ENCODE data around the gene SEC23B. TPM values are rescaled to one million over a fixed set of nuclear protein-coding genes. Genes with fewer than 3 reads are reported as not detected.
A peak's percentile ranks its signal among the peaks of the same experiment; 100 is the strongest.

Gene SEC23B
- total RNA-seq, 1 experiment from 2014 or later = 45.4 TPM

DNA sequence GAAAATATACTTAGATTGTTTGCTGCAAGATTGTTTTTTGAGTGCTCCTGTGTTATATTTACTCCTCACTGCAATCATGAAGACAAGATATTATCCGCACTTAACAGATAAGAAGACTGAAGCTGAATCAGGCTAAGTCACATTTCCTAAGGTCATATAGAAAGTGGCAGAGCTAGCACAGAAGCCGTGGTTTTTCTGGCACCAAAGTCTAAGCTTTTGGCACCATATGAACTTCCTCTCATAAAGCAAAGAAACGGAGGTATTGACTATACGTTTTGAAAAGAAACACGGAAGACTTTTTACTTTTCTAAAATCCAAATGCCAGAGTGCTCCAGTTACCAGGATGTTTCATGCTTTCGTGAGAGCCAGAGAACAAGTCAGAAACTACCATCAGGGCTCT is 70.8 kb downstream of the SEC23B start:
- H3K4me3 ChIP-seq (ENCODE audit: low read length) = no peak overlapping the region
- H4K20me1 ChIP-seq (ENCODE audit: insufficient read depth, low read depth, low read length) = no peaks in the 10 kb centered on the region
- H2AFZ ChIP-seq (ENCODE audit: low read length) = peak overlapping the region; percentile 23
- no peak overlapping the region for H3K27ac ChIP-seq (ENCODE audit: low read length)
- H3K9me3 ChIP-seq (ENCODE audit: low read length) = no peaks in the 10 kb centered on the region
- no peaks in the 10 kb centered on the region for H3K9me2 ChIP-seq (replicated peaks; ENCODE audit: insufficient read depth, low read length)
- no peaks in the 10 kb centered on the region for H3K27me3 ChIP-seq (ENCODE audit: low read length)
- no peaks in the 10 kb centered on the region for H3K36me3 ChIP-seq (ENCODE audit: insufficient read depth, low read length)
- no peaks in the 10 kb centered on the region for H3K79me2 ChIP-seq (ENCODE audit: low read length)
- peaks cover 8% of the 10 kb centered on the region for H3K4me1 ChIP-seq (ENCODE audit: low read length)
- DNase-seq = no peak
- H3K4me2 ChIP-seq (ENCODE audit: low read depth, low read length, poor library complexity, severe bottlenecking) = no peak overlapping the region
- H3K9ac ChIP-seq (ENCODE audit: low read length) = no peak overlapping the region

DNA sequence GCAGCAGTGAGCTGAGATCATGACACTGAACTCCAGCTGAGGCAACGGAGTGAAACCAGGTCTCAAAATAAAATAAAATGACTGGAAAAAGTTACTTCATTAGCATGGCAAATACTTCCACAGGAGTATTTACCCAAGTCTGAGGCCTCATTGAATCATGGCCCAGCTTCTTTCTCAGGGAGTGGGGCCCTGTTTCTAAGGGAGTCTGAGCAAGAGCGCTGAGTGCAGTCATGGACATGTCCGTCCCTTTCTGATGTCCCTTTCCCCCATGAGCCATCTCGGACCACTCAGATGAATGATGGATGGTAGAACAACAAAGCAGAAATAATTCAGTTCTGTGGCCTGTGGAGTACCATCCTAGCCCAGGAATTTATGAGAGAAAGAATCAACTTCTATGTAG is 72.3 kb downstream of the SEC23B start:
- H3K9me3 ChIP-seq (ENCODE audit: low read length) = no peaks in the 10 kb centered on the region
- no peak overlapping the region for H3K4me2 ChIP-seq (ENCODE audit: low read depth, low read length, poor library complexity, severe bottlenecking)
- no peaks in the 10 kb centered on the region for H4K20me1 ChIP-seq (ENCODE audit: insufficient read depth, low read depth, low read length)
- no peaks in the 10 kb centered on the region for H3K79me2 ChIP-seq (ENCODE audit: low read length)
- H3K27me3 ChIP-seq (ENCODE audit: low read length) = no peaks in the 10 kb centered on the region
- no peak for DNase-seq
- peaks cover 8% of the 10 kb centered on the region for H3K4me1 ChIP-seq (ENCODE audit: low read length)
- no peaks in the 10 kb centered on the region for H3K36me3 ChIP-seq (ENCODE audit: insufficient read depth, low read length)
- no peak overlapping the region for H3K9ac ChIP-seq (ENCODE audit: low read length)
- H3K9me2 ChIP-seq (replicated peaks; ENCODE audit: insufficient read depth, low read length) = no peaks in the 10 kb centered on the region
- no peak overlapping the region for H2AFZ ChIP-seq (ENCODE audit: low read length)
- no peak overlapping the region for H3K4me3 ChIP-seq (ENCODE audit: low read length)
- no peak overlapping the region for H3K27ac ChIP-seq (ENCODE audit: low read length)

DNA sequence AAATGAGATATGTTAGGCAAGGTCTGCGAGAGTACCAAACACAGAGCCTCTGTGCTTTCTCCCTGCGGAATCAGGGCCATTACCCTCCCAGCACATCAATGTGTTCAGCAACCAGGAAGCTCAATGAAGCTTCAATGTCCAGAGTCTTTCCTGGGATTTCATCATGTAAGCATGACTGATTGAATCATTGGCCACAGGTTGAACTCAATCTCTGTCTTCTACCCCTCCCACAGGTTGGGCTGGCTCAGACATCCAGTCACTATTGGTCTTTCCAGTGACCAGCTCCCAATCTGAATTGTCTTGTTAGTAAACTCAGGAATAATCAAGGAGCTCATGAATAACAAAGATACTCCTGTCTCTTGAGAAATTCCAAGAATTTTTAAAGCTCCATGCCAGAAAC is 77.4 kb downstream of the SEC23B start:
- Histone ChIP-seq H3K27ac (ENCODE audit: low read length) (no peak overlapping the region), H4K20me1 (ENCODE audit: insufficient read depth, low read depth, low read length) (no peaks in the 10 kb centered on the region), H3K4me1 (ENCODE audit: low read length) (peaks cover 24% of the 10 kb centered on the region), H3K4me2 (ENCODE audit: low read depth, low read length, poor library complexity, severe bottlenecking) (no peak overlapping the region), H3K36me3 (ENCODE audit: insufficient read depth, low read length) (no peaks in the 10 kb centered on the region), H3K9me3 (ENCODE audit: low read length) (no peaks in the 10 kb centered on the region), H3K9ac (ENCODE audit: low read length) (no peak overlapping the region), H3K27me3 (ENCODE audit: low read length) (no peaks in the 10 kb centered on the region), H3K9me2 (replicated peaks; ENCODE audit: insufficient read depth, low read length) (no peaks in the 10 kb centered on the region), H3K4me3 (ENCODE audit: low read length) (no peak overlapping the region), H2AFZ (ENCODE audit: low read length) (no peak overlapping the region), H3K79me2 (ENCODE audit: low read length) (peaks cover 20% of the 10 kb centered on the region)
- DNase-seq = no peak

DNA sequence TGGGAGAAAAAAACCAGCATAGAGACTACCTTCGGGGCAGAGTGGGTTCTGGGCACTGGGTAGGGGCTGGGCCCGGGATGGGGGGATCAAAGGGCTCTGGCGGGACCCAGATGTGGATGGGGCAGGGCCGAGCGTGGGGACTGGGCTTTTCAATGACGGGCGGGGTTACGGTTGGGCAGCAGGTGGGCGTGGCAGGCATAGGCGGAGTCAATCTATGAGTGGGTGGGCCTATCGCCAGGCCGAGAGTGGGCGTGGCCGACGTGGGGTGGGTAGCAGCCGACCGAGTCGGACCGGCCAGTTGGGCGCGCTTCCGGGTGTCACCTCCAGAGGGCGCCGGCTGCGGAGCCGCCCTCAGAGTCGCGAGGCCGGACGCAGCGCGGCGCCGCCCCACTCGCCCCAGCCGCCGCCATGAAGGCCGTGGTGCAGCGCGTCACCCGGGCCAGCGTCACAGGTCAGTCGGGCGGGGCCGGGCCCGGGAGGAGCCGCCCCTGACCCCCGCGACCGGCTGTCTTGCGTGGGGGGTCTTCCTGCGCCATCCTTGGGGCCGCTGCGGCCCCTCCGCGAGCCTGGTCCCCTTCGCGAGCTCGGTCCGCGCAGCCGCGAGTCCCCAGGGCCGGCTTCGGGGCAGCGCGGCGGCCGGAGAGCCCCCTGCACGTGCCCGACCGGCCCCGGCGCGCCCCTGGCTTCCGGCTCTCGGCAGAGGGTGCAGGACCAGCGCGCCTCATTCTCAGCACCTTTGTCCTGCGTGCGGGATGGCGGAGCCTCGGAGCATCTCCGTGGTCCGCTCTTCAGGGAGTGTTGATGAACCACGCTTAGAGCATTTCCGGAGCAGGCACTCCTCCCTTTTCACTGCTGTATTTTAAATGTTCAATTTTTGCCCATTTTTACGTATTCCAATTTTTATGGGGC is 80.2 kb downstream of the SEC23B start, which contains the start of gene DTD1:
Gene DTD1, plus strand, starts transcription at position 390 of the 909 bp plus-strand sequence. Its CDS starts 19 bp downstream, at position 409.
- no peaks in the 10 kb centered on the region for H4K20me1 ChIP-seq (ENCODE audit: insufficient read depth, low read depth, low read length)
- H3K9me2 ChIP-seq (replicated peaks; ENCODE audit: insufficient read depth, low read length) = no peaks in the 10 kb centered on the region
- H3K9ac ChIP-seq (ENCODE audit: low read length) = peak within 1 kb of the TSS; percentile 84
- H3K4me3 ChIP-seq (ENCODE audit: low read length) = peak within 1 kb of the TSS; percentile 96
- H3K27me3 ChIP-seq (ENCODE audit: low read length) = no peaks in the 10 kb centered on the region
- peaks cover 45% of the 10 kb centered on the region for H3K4me1 ChIP-seq (ENCODE audit: low read length)
- H2AFZ ChIP-seq (ENCODE audit: low read length) = peak within 1 kb of the TSS; percentile 95
- no peaks in the 10 kb centered on the region for H3K36me3 ChIP-seq (ENCODE audit: insufficient read depth, low read length)
- H3K27ac ChIP-seq (ENCODE audit: low read length) = peak within 1 kb of the TSS; percentile 69
- H3K79me2 ChIP-seq (ENCODE audit: low read length) = peaks cover 47% of the 10 kb centered on the region
- no peaks in the 10 kb centered on the region for H3K9me3 ChIP-seq (ENCODE audit: low read length)
- H3K4me2 ChIP-seq (ENCODE audit: low read depth, low read length, poor library complexity, severe bottlenecking) = peak within 1 kb of the TSS; percentile 91
- peak; percentile 97 for DNase-seq

DNA sequence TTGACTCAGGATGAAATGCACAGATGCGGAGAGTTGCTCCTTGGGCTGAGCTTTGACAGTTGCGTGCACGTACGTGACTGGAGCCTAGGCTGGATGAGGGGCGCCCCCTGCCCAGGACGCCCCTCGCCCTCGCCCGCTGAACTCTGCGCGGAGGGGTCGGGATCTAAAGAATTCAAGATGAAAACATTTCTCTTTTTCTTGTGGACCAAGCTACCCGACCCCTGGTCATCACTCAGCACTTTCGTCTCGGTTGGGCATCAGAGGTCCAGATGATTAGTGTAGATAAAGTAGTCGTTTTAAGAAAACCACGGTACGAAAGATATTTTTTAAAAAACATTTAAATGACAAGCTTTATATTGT is 80.8 kb downstream of the SEC23B start:
- Histone ChIP-seq H2AFZ (ENCODE audit: low read length) (0 out of 2 replicates have a peak overlapping the region, but pooled peaks have one; percentile 17), H3K27ac (ENCODE audit: low read length) (peak overlapping the region; percentile 69), H3K79me2 (ENCODE audit: low read length) (peaks cover 54% of the 10 kb centered on the region), H4K20me1 (ENCODE audit: insufficient read depth, low read depth, low read length) (no peaks in the 10 kb centered on the region), H3K36me3 (ENCODE audit: insufficient read depth, low read length) (no peaks in the 10 kb centered on the region), H3K4me1 (ENCODE audit: low read length) (peaks cover 45% of the 10 kb centered on the region), H3K9ac (ENCODE audit: low read length) (peak overlapping the region; percentile 84), H3K4me3 (ENCODE audit: low read length) (peak overlapping the region; percentile 96), H3K9me2 (replicated peaks; ENCODE audit: insufficient read depth, low read length) (no peaks in the 10 kb centered on the region), H3K27me3 (ENCODE audit: low read length) (no peaks in the 10 kb centered on the region), H3K9me3 (ENCODE audit: low read length) (no peaks in the 10 kb centered on the region), H3K4me2 (ENCODE audit: low read depth, low read length, poor library complexity, severe bottlenecking) (peak overlapping the region; percentile 91)
- DNase-seq = peak; percentile 60

DNA sequence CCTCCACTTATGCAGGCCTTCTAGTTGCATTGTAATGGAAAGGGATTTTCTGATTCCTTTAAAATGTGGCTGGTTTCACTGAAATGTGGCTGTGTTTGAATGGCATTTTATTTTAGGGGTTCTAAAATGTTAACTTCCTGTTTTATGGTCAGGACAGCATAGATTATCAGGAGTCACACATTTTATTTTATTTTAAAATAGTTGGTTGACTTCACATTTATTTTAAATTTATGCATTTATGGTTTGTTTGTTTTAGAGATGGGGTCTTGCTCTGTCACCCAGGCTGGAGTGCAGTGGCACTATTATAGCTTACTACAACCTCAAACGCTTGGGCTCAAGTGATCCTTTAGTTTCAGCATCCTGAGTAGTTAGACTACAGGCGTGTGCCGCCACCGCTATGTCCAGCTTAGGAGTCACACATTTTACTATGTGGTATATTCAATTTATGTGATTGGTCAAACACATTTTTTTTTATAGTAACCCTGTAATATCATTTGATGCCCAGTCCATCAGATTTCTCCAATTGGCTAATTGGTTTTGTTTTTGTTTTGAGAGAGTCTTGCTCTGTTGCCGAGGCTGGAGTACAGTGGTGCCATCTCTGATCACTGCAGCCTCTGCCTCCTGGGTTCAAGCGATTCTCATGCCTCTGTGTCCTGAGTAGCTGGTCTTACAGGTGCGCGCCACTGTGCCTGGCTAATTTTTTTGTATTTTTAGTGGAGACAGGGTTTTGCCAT is 82.4 kb downstream of the SEC23B start:
- Histone ChIP-seq H2AFZ (ENCODE audit: low read length) (no peak overlapping the region), H3K9ac (ENCODE audit: low read length) (peak overlapping the region; percentile 84), H3K79me2 (ENCODE audit: low read length) (peaks cover 64% of the 10 kb centered on the region), H3K27me3 (ENCODE audit: low read length) (no peaks in the 10 kb centered on the region), H3K9me3 (ENCODE audit: low read length) (no peaks in the 10 kb centered on the region), H3K4me3 (ENCODE audit: low read length) (peak overlapping the region; percentile 96), H3K4me1 (ENCODE audit: low read length) (peaks cover 45% of the 10 kb centered on the region), H3K9me2 (replicated peaks; ENCODE audit: insufficient read depth, low read length) (no peaks in the 10 kb centered on the region), H3K4me2 (ENCODE audit: low read depth, low read length, poor library complexity, severe bottlenecking) (peak overlapping the region; percentile 91), H3K36me3 (ENCODE audit: insufficient read depth, low read length) (no peaks in the 10 kb centered on the region), H3K27ac (ENCODE audit: low read length) (peak overlapping the region; percentile 69), H4K20me1 (ENCODE audit: insufficient read depth, low read depth, low read length) (no peaks in the 10 kb centered on the region)
- DNase-seq = peak; percentile 51

DNA sequence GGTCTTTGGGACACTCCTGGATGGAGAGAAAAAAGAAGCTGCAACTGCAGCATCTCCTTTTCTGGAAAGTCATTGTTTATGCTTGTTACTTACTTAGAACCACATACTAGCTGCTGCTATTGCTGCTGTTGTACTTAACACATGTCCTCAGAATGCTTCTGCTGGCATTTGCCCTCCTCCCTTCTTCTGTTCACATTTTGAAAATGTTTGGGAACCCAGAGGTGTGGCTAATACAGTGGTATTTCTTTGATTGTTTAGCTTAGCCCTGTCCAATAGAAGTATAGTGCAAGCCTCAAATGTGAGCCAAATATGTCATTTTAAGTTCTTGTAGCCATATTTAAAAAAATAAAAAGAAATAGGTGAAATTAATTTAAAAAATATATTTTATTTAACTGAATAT is 88.5 kb downstream of the SEC23B start:
- Histone ChIP-seq H3K9me3 (ENCODE audit: low read length) (peaks cover 5% of the 10 kb centered on the region), H3K9ac (ENCODE audit: low read length) (no peak overlapping the region), H3K4me3 (ENCODE audit: low read length) (no peak overlapping the region), H3K27me3 (ENCODE audit: low read length) (no peaks in the 10 kb centered on the region), H4K20me1 (ENCODE audit: insufficient read depth, low read depth, low read length) (no peaks in the 10 kb centered on the region), H3K79me2 (ENCODE audit: low read length) (peaks cover 65% of the 10 kb centered on the region), H3K36me3 (ENCODE audit: insufficient read depth, low read length) (peaks cover 27% of the 10 kb centered on the region), H3K4me2 (ENCODE audit: low read depth, low read length, poor library complexity, severe bottlenecking) (no peak overlapping the region), H3K27ac (ENCODE audit: low read length) (no peak overlapping the region), H3K9me2 (replicated peaks; ENCODE audit: insufficient read depth, low read length) (no peaks in the 10 kb centered on the region), H2AFZ (ENCODE audit: low read length) (no peak overlapping the region), H3K4me1 (ENCODE audit: low read length) (peaks cover 9% of the 10 kb centered on the region)
- DNase-seq = no peak

DNA sequence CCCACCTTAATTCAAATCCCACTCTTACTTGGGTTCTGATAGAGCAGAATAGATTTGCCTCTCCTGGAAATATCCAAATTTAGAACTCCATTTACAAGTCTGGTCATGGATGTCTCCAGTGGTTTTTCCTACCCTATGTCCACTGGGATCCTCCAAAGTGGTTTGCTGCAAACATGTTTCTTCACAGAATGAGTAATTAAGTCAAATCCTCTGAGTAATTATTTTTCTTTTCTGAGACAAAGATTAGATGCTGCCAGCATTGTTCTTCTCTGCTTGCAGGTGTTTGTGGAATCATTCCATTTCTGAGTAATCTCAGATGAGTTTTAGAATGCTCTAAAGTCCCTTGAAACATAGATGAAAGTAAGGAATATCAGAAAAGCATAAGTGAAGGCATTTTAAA is 102.0 kb downstream of the SEC23B start:
- H3K79me2 ChIP-seq (ENCODE audit: low read length) = peaks cover 49% of the 10 kb centered on the region

More for the DNA sequence above, 102.0 kb downstream of the SEC23B start:
- DNase-seq = no peak
- Histone ChIP-seq H3K27ac (ENCODE audit: low read length) (no peak overlapping the region), H3K27me3 (ENCODE audit: low read length) (no peaks in the 10 kb centered on the region), H3K4me3 (ENCODE audit: low read length) (no peak overlapping the region), H3K9ac (ENCODE audit: low read length) (no peak overlapping the region), H3K4me1 (ENCODE audit: low read length) (no peaks in the 10 kb centered on the region), H4K20me1 (ENCODE audit: insufficient read depth, low read depth, low read length) (no peaks in the 10 kb centered on the region), H3K9me3 (ENCODE audit: low read length) (no peaks in the 10 kb centered on the region), H2AFZ (ENCODE audit: low read length) (no peak overlapping the region), H3K36me3 (ENCODE audit: insufficient read depth, low read length) (no peaks in the 10 kb centered on the region; the same call in 1 of the 2 replicates), H3K4me2 (ENCODE audit: low read depth, low read length, poor library complexity, severe bottlenecking) (no peak overlapping the region), H3K9me2 (replicated peaks; ENCODE audit: insufficient read depth, low read length) (no peaks in the 10 kb centered on the region)

All from Karpas-422 (cell line).